Caco-2 (cell line): ENCODE data around the gene LDB3. TPM values are rescaled to one million over a fixed set of nuclear protein-coding genes. Genes with fewer than 3 reads are reported as not detected.

Source experiments
- BruUV-seq: library from RNA; stranded (reverse); fragments of 400-500 nt; replicated peaks from 2 replicates; lab custom pipeline; 2021; lab: Mats Ljungman, UMichigan
- CTCF ChIA-PET: fragments of 300-600 bp; sonication (Branson Sonifier 250); formaldehyde crosslinking; loops from one replicate; lab custom pipeline; 2022; ENCODE audit warnings: antibody characterized with exemption; lab: Charles Lee
- POLR2A ChIA-PET: fragments of 300-600 bp; sonication (Branson Sonifier 250); formaldehyde crosslinking; loops from one replicate; lab custom pipeline; 2022; ENCODE audit warnings: antibody characterized with exemption; lab: Charles Lee
- DNase-seq, 2 experiments: peaks; one replicate each; pipeline versions ENCODE4 v3.0.0 to v3.0.0-alpha.2; 2020 to 2022
- H3K27me3 ChIP-seq: replicated peaks from 2 replicates; pipeline ENCODE4 v1.6.0; 2011; ENCODE audit warnings: low read length; ENCODE audit not compliant: control insufficient read depth, insufficient read depth
- H3K36me3 ChIP-seq: 2 replicates; pipeline ENCODE4 v1.5.1; 2011; ENCODE audit warnings: low read length; ENCODE audit not compliant: control insufficient read depth, insufficient read depth
- H3K4me1 ChIP-seq: fragments of 250-450 bp; sonication (Bioruptor Pico); 2 replicates; pipeline ENCODE4 v1.5.1; 2020; ENCODE audit warnings: mild to moderate bottlenecking
- H3K4me3 ChIP-seq: 2 replicates; pipeline ENCODE4 v1.5.1; 2011; ENCODE audit warnings: low read depth, mild to moderate bottlenecking, control low read depth, low read length
- H3K9me3 ChIP-seq: fragments of 250-450 bp; sonication (Bioruptor Pico); 2 replicates; pipeline ENCODE4 v1.5.1; 2020; ENCODE audit warnings: mild to moderate bottlenecking, moderate library complexity
- H3K27ac Mint-ChIP-seq: one replicate; pipeline ENCODE4 v1.8.0; 2022; ENCODE audit warnings: mixed read lengths; ENCODE audit not compliant: unreplicated experiment
- H3K27me3 Mint-ChIP-seq: one replicate; pipeline ENCODE4 v1.8.0; 2022; ENCODE audit warnings: mixed read lengths; ENCODE audit not compliant: insufficient read depth, unreplicated experiment
- H3K36me3 Mint-ChIP-seq: one replicate; pipeline ENCODE4 v1.8.0; 2022; ENCODE audit warnings: mild to moderate bottlenecking, mixed read lengths; ENCODE audit not compliant: insufficient read depth, unreplicated experiment
- H3K4me1 Mint-ChIP-seq: one replicate; pipeline ENCODE4 v1.8.0; 2022; ENCODE audit warnings: low read depth, mixed read lengths; ENCODE audit not compliant: unreplicated experiment
- H3K4me3 Mint-ChIP-seq: one replicate; pipeline ENCODE4 v1.8.0; 2022; ENCODE audit warnings: mild to moderate bottlenecking, moderate library complexity, mixed read lengths; ENCODE audit not compliant: unreplicated experiment
- H3K9me3 Mint-ChIP-seq: one replicate; pipeline ENCODE4 v1.8.0; 2022; ENCODE audit warnings: mixed read lengths; ENCODE audit not compliant: unreplicated experiment
- CTCF ChIP-seq, 2 experiments: fragments of 200-600 bp in 1 of 2; IDR thresholded peaks; 1 replicate in 1 of 2; 2 replicates in 1 of 2; pipeline versions ENCODE4 v1.5.1 to v1.8.0; 2011 to 2022; ENCODE audit warnings: antibody characterized with exemption in 1 of 2, control low read depth in 1 of 2, inconsistent platforms in 1 of 2, low read depth in 1 of 2, low read length in 1 of 2, mild to moderate bottlenecking in 1 of 2, moderate library complexity in 1 of 2; ENCODE audit not compliant: insufficient read depth in 1 of 2, severe bottlenecking in 1 of 2, unreplicated experiment in 1 of 2
- intact Hi-C: fragments of 100-400 bp; cut with micrococcal nuclease; formaldehyde crosslinking; loops from one replicate; pipeline ENCODE4 v1.10.0; 2022; ENCODE audit not compliant: unreplicated experiment
- total RNA-seq: library from RNA; stranded (reverse); gene quantifications from 2 replicates; pipeline ENCODE4 v1.2.3, GENCODE V29; 2022

The LDB3 gene
- total RNA-seq, 1 experiment from 2014 or later, result 0.09 TPM

GRCh38 chr10:86770412-86770960 is 102.2 kb downstream of the LDB3 start:
- peaks cover 11% of the 10 kb centered on the region for H3K4me1 Mint-ChIP-seq
- intact Hi-C loops, result no loop called here
- BruUV-seq, result no TSS peak

GRCh38 chr10:86773498-86773897 is 105.2 kb downstream of the LDB3 start:
- Histone ChIP-seq H3K27me3 (no peaks in the 10 kb centered on the region), H3K9me3 (no peaks in the 10 kb centered on the region), H3K4me1 (peaks cover 6% of the 10 kb centered on the region; the same call in 1 of the 2 replicates), H3K4me3 (no peak overlapping the region), H3K36me3 (no peaks in the 10 kb centered on the region)
- TF ChIP-seq CTCF (IDR thresholded peaks at IDR 0.05; ENCODE audit: insufficient read depth in 1 of 2, low read depth in 1 of 2, low read length in 1 of 2, severe bottlenecking in 1 of 2, unreplicated experiment in 1 of 2), result no peak
- no peaks in the 10 kb centered on the region for H3K27me3 Mint-ChIP-seq
- no peaks in the 10 kb centered on the region for H3K9me3 Mint-ChIP-seq
- POLR2A ChIA-PET, result no interaction called here
- no peak overlapping the region for H3K4me3 Mint-ChIP-seq
- no peak overlapping the region for H3K27ac Mint-ChIP-seq
- BruUV-seq, result no TSS peak
- no peak for DNase-seq
- no peaks in the 10 kb centered on the region for H3K36me3 Mint-ChIP-seq
- peaks cover 6% of the 10 kb centered on the region for H3K4me1 Mint-ChIP-seq
- CTCF ChIA-PET, result no interaction called here
- intact Hi-C loops, result no loop called here

More at GRCh38 chr10:86770412-86770960, 102.2 kb downstream of the LDB3 start:
- no peak for DNase-seq
- Mint-ChIP-seq H3K36me3 (no peaks in the 10 kb centered on the region), H3K4me3 (no peak overlapping the region), H3K9me3 (no peaks in the 10 kb centered on the region), H3K27me3 (no peaks in the 10 kb centered on the region), H3K27ac (no peak overlapping the region)
- Histone ChIP-seq H3K9me3 (no peaks in the 10 kb centered on the region), H3K4me3 (no peak overlapping the region), H3K36me3 (no peaks in the 10 kb centered on the region), H3K27me3 (no peaks in the 10 kb centered on the region), H3K4me1 (peaks cover 6% of the 10 kb centered on the region; the same call in 1 of the 2 replicates)
- no peak for TF ChIP-seq CTCF (IDR thresholded peaks at IDR 0.05; ENCODE audit: insufficient read depth in 1 of 2, low read depth in 1 of 2, low read length in 1 of 2, severe bottlenecking in 1 of 2, unreplicated experiment in 1 of 2)
- ChIA-PET CTCF (no interaction called here), POLR2A (no interaction called here)

- no peak for DNase-seq
- Mint-ChIP-seq H3K4me1 (peaks cover 4% of the 10 kb centered on the region), H3K9me3 (no peaks in the 10 kb centered on the region), H3K36me3 (no peaks in the 10 kb centered on the region), H3K4me3 (no peak overlapping the region), H3K27ac (no peak overlapping the region), H3K27me3 (no peaks in the 10 kb centered on the region)
- Histone ChIP-seq H3K4me1 (peaks cover 6% of the 10 kb centered on the region; the same call in 1 of the 2 replicates), H3K27me3 (no peaks in the 10 kb centered on the region), H3K4me3 (no peak overlapping the region), H3K9me3 (no peaks in the 10 kb centered on the region), H3K36me3 (no peaks in the 10 kb centered on the region)
- ChIA-PET POLR2A (interaction anchor here (0.6 kb wide), 2 partner anchors 18 to 241 kb away, joined by 3 read pairs; no protein-coding TSS in a partner anchor), CTCF (no interaction called here)
- no TSS peak for BruUV-seq
- TF ChIP-seq CTCF (IDR thresholded peaks at IDR 0.05; ENCODE audit: insufficient read depth in 1 of 2, low read depth in 1 of 2, low read length in 1 of 2, severe bottlenecking in 1 of 2, unreplicated experiment in 1 of 2), result no peak
- intact Hi-C loops, result no loop called here
Measured at GRCh38 chr10:86775056-86775869, 107.0 kb downstream of the LDB3 start.
